HG03280 (cell line): ENCODE results near the gene VPS35.

Experiments used
- ATAC-seq: cut with Tn5 transposase; IDR thresholded peaks from one replicate; pipeline ENCODE4 v1.9.1; 2021; ENCODE audit warnings: mild to moderate bottlenecking, moderate library complexity; ENCODE audit not compliant: unreplicated experiment

Gene VPS35

DNA sequence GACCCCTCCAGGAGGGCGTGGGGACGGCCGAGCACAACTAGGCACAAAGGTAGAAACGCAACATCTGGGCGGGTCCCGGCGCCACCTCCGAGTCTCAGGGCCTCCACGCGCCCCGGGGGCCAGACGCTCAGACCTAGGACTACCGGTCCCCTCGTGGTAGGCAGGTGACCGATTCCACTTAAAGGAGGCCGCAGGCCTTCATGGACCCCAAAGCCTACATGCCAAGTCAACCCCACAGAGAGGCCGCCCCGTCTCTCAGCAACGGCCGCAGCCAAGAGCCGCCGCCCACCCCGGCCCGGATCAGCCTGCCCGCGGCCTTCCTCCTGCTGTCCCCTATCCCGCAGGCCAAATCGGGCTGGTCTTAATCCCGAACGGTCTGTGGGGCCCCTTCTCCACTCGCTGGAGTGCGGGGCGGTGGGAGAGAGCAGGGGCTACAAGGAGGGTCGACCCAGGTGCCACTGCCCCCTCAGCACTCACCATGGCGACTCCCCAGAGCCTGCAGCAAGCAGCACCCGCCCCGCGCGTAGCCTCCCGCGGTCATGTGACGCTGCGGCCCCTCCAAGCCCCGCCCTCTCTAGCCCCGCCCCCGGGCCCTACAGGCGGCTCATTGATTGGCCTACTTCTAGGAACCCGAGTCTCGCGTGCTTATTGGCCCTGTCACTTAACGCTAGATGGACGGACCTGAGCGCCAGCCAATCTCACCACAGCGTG, at the start of gene VPS35:
TSS of gene VPS35 (minus strand) at position 525 of the 711 bp plus-strand sequence. CDS start at position 480, 45 bp downstream.
- ATAC-seq: peak; percentile 86

DNA sequence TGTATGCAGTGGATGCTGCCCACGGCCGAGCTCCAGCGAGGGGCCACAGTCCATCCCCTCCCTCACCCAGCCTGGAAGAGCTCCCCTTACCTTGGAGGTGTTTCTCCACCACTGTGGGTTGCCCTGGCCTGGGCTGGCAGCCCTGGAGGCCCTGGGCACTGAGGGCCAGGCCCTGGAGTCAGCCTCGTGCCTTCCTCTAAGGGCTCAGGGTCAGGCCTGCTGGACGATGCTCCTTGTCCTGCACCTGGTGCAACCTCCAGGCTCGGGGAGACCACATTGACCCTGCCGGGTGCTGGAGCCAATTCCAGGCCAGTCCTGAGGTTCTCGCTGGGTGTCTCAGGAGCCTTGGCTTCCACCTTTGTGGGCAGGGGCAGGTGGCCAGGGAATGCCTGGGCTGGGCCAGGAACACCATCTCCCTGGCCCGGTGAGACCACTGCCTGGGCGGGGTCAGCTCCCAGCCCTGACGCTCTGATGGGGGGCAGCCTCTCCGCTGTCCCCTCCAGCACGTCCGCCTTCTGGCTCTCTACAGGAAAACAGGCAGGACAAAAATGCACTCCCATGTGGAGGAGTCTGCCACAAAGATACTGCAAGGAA, 48.7 kb upstream of the VPS35 start:
- ATAC-seq: no peak

DNA sequence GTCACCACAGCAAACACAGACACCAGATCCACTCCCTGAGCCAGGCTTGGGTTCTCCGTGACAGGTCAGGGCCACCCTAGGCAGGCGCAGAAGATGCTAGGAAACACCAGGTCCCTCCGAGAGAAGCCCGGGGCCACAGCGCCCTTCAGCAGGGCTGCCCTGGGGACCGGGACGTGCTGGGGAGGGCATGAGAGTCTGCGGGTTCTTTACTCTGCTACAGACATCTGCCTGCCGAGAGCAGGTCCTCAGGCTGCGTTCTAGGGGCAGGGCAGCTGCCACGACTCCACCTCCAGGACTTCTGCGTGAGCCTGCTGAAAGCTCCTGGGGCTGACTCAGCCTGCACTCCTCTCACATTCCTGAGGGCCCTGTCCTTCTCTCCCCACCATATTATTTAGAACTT, 47.7 kb upstream of the VPS35 start:
- ATAC-seq: no peak

DNA sequence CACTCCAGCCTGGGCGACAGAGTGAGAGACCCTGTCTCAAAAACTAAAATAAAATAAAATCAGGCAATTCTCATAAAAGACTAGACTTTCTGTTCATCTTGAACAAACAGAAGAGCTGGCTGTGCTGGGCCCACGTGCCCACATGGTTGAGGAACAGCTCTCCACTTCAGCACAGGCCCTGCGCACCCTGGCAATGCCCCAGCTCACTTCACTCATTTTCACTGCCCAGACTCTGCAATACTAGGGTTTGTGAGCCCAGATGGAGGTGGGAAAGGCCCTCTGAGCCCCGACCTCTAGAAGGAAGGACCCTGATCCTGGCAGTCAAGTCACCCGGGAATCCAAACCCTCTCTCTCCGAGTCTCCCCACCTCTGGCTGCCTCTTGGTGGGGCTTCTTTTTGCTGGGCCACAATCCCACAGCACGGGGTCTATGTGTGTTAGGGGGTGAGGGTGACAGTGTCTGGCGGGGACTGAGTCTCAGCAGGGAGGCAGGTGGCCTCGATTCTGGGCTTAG, 44.4 kb upstream of the VPS35 start:
- no peak for ATAC-seq

DNA sequence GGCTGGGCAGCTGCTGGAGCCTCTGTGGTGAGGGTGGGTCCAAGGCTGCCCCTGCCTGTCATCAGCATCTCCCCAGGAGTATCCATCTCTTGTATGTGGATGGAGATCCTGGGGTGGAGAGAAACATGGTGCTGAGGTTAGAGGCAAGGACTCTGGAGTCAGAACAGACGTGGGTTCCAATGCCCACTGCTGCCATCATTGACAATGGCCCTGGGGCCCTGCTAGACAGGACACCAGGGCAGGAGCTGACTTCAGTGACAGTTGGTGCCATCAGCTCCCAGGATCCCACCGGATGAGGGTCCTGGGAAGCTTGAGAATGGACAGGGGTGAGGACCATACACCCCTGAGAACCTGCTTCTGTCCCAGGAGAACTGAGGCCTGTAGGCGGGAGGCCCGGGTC, 43.6 kb upstream of the VPS35 start:
- ATAC-seq: no peak

DNA sequence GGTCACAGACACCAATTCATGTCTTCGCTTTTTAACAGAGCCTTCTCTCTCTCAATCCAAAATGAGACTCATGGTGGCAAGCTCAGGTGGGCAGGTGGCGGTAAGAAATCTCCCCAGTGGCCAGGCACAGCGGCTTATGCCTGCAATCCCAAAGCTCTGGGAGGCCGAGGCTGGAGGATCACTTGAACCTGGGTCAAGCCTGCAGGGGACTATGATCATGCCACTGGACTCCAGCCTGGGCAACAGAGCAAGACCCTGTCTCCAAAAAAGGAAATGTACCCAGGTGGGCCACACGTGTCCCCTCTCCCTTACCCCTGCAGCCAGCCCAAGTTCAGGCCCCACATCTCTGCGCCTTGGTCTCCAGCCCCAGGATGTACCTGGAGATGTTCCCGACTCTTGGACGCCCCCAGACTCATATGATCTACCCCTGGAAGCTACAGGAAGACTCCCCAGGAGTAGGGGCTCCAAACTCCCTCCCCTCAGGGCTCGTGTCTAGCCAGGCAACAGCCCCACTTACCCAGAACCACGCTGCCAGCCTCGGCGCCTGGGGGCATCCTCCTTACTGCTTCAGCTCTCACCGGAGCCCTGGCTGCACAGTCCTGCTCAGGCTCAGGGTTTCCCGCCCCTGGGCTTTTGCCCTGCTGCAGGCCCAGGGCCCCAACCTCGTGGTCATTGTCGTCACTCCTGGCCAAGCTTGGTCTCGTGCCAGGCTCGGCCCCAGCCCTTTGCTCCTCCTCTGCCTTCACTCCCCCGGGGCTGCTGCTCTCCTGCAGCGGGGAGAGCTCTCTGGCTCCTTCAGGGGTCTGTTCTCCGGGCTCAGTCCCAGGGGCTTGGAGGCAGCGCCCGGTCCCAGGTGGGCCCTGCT, 42.9 kb upstream of the VPS35 start:
- no peak for ATAC-seq

DNA sequence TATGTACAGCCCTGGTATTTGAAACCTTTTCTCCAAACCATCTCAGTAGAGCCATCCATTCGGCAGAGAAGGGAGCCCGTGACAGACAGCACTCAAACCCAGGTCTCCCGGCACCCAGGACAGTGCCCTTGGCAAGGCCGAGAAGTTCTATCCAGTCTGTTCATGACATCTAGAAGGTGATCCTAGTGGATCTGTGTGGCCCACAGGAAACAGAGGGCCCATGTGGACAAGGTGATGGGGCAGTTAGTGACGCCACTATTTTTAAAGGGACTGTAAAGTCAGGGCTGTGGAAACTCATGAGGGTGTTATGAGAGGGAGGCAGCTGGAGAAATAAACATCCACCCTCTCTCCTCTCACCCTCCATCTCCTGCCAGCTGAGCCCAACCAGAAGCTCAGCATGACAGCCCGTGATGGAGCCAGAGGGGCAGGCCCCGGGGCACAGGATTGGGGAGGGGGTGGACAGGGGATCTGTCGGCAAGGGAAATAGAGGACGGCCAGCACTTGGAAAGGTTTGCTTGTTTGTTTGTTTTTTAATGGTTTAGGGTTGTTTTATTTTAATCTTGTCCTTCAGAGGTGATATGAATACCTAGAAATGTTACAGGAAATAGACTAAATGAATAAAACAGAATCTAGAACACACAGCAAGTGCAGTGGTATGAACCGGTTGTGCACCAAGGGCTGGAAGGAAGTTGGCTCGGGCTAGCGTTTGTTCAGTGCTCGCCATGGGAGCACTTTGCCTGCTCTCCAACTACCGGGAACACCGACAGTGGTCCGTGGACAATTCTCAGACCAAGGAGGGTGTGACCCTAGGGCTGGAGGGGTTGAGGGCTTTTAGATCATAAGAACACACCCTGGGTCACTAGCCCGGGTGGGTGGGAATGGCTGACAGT, 42.1 kb upstream of the VPS35 start:
- ATAC-seq: no peak

DNA sequence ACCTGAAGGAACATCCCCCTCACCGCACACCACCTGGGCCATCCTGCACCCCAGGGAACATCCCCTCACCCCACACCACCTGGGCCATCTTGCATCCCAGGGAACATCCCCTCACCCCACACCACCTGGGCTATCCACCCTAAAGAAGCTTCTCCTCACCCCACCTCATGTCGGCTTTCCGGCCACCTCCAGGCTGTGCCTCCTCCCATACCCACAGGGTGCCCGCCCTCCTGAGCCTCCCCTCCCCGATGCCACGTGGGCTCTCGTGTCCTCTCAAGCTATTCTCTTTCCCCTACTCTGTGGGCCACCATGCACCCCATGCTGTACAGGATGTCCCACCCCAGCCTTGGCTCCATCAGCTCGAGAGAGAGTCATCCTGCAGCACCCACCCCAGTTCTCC, 41.1 kb upstream of the VPS35 start:
- no peak for ATAC-seq

DNA sequence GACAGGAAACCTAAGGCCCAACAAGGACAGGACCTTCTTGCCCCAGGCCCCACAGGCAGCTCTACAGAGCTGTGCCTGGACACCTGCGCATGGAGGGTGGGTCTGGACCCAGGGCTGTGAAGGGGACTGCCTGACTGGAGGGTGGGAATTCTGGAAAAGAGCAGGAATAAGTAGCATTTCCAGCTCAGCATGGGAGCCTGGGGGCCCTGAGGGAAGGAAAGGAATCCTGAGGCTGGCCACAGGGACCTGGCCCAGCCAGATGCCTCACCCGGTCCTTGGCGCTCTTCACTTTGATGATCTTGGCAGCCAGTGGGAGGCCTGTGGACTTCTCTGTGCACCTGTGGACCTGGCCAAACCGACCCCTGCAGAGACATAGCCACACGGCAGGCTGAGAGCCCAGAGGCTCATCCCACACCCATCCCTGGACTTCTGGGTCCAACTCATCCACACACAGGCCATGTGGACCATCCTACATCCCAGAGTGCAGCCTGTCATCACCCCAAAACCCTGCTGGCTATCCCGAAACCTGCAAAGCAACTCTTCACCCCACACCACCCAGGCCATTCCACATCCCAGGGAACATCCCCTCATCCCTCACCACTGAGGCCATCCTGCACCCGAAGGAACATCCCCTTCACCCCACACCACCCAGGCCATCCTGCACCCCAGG, 40.5 kb upstream of the VPS35 start:
- ATAC-seq: no peak

DNA sequence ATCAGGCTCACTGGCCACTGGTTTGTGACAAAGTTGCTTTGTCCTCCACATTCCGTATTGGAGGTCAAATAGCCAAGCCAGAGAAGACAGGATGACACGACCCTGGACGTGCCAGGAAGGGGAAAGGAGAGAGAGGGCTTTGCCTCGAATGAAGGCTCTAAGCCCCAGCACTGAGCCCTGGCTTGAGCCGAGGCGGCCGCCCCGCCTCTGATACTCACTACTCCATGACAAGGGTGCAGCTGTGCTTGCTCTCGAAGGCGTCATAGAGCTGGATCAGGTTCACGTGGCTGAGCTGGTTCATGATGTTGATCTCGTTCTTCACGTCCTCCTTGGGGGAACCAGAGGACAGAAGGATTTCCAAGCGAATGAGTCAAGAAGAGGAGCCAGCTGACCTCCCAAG, 39.8 kb upstream of the VPS35 start:
- no peak for ATAC-seq

DNA sequence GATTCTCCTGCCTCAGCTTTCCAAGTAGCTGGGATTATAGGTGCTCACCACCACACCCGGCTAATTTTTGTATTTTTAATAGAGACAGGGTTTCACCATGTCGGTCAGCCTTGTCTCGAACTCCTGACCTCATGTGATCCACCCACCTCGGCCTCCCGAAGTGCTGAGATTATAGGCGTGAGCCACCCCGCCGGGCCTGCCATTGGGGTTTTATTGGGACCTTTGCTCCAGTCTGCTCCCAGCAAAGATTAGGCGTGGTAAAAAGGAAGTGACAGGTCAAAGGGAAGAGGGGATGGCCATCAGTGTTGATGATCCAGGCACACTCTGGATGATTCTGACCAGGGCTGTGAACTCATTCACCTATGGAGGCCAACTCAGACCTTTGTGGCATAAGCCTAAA, 38.7 kb upstream of the VPS35 start:
- ATAC-seq: no peak

DNA sequence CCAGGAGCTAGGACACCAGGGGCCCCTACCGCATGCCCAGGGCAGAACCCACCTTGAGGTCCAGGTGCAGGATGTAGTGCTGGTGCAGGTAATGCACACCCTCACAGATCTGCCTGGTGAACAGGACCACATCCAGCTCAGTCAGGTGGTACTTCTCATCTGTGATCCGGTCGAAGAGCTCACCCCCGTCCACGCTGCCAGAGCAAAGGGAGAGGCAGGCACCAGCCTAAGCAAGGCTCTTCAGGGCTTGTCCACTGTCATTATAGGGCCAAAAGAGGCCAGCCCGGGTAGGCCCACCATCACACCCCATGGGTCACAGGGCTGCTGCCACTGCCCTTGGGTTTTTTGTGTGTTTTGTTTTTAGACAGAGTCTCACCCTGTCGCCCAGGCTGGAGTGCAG, 38.2 kb upstream of the VPS35 start:
- ATAC-seq: no peak

DNA sequence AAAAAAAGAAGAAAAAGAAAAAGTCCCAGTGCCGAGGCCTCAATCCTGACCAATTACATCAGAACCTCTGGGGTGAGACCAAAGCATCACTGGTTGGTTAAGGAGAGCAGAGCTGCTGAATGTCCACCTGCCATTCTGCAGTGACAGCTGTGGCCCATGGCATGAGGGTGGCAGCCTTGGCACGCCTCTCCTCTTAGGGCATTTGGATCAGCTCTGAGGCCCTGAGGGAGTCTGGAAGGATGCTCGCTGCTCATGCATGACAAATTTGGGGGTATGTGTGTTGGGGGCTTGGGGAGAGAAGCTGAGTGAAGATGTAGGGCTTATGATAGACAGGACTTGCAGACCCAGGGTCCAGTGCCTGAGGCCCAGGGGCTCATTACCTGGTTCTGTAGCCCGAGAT, 32.9 kb upstream of the VPS35 start:
- ATAC-seq: no peak

DNA sequence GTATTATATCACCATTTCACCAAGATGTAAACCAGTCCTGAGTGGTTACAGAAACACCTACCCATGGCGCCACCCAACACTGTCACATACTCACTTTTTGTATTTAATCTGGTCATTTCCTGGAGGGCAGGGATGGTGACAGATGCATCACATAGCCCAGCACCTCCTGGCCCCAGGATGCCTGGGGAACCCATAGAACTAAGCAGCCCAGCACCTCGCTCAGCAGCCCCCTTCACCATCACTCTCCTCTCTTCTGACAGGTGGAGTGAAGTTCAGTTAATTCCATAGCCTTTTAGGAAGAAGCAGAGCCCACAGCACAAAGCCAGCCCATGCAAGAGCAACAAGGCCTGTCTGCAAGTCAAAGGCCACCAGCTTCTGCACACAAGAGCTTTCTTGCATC, 31.6 kb upstream of the VPS35 start:
- no peak for ATAC-seq

DNA sequence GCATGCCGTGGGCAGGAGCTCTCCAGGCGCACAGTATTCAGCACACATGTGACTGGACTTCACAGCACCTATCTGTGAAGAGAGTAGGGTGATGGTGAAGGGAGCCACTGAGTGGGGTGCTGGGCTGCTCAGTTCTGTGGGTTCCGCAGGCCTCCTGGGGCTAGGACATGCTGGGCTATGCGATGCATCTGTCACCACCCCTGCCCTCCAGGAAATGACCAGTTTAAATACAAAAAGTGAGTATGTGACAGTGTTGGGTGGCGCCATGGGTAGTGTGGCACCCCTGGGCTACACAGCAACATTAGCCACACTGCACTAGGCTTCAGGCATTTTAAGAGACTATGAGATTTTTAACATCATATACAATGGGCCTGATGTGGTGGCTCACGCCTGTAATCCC, 30.6 kb upstream of the VPS35 start:
- no peak for ATAC-seq

DNA sequence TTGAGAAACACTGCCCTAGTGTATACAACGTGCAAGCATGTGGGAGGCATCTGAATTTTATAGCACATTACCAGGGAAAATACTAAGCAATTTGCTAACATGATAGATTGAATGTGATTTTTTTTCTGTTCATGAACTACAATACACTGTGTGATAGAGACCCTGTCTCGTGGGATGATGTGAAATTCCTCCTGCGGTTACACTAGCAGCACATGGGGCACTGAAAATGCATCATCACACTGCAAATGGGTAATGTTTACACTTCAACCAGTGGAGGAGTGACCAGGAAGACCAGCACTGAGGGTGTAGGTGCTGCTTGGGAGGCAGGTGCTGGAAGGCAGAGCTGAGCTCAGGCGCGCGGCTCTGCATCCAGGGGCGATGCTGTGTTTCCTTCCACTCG, 29.2 kb upstream of the VPS35 start:
- ATAC-seq: no peak

DNA sequence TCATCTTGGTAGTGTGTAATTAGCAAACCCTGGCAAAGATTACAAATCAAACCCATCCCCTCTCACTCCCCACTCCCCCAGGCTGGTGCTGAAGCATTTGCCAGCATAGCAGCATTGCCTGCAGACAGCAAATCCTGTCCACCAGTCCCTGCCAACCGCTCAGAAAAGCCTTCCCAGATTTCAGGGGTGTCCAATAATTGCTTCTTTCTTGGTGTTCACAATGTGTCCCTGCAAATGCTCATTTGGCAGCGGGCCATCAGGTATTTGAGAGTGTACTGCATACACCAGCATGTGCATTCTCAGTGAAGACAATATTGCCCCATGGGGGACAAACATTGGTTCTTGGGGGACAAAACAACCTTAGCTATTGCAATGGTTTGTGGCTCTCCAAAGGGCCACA, 28.7 kb upstream of the VPS35 start:
- ATAC-seq: no peak

DNA sequence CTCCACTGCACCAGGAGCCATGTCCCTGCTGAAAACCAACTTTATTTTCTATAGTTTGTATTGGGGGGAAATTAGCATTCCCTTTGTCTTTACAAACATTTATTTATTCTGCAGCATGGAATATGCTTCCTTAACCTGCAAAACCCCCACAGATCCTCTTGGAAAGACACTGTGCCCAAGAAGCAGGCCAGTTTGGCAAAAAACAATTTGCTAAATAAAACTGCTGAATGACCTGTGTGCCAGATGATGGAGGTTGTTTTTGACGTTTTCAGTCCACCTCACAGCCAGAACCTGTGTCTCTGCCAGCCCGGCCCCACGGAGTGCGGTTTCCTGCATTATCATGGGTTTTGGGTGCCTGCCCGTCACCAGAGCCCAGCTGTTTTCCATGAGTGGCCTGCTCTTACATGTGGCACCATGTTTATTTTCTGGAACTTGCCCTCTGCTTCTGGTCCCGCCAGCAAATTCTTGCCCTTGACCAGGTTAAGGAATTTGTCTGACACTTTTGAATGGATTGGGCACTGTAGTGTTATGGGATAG, 26.9 kb upstream of the VPS35 start:
- ATAC-seq: no peak

DNA sequence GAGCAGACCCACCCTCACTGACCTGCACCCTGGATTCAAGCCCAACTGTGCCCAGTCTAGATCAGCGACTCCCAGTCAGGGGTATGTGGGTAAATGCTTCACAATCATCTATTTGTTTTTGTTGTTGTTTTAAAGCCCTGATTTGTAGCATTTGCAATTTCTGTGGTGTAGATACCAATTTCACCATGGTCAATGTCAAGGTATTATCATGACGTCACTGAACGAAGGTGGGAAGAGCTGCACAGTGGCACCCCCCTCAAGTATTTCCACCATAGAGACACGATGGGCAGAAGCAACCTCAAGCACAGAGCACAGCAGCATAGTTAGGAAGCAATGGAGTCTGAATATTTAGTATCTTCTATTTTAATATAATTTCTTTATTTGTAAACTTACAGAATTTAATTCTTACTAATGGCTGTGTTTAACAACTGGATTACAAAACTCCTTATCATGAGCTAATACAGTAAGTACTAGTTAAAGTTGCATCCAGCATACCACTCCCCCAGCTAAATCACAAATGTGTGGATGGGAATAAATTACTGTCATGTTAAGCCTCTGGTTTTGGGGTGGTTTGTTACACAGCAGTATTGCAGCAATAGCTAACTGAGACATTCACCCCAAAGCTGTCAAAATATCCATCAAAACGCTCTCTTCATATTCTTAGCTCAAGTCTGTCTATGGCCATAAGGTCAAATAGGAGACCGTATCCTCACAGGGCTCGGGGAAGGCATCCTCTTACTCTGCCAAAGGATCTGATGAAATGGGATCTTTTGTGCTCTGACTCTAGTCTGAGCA, 26.0 kb upstream of the VPS35 start:
- no peak for ATAC-seq
